ENCODE data around the gene TCEAL4.

The TCEAL4 gene

DNA sequence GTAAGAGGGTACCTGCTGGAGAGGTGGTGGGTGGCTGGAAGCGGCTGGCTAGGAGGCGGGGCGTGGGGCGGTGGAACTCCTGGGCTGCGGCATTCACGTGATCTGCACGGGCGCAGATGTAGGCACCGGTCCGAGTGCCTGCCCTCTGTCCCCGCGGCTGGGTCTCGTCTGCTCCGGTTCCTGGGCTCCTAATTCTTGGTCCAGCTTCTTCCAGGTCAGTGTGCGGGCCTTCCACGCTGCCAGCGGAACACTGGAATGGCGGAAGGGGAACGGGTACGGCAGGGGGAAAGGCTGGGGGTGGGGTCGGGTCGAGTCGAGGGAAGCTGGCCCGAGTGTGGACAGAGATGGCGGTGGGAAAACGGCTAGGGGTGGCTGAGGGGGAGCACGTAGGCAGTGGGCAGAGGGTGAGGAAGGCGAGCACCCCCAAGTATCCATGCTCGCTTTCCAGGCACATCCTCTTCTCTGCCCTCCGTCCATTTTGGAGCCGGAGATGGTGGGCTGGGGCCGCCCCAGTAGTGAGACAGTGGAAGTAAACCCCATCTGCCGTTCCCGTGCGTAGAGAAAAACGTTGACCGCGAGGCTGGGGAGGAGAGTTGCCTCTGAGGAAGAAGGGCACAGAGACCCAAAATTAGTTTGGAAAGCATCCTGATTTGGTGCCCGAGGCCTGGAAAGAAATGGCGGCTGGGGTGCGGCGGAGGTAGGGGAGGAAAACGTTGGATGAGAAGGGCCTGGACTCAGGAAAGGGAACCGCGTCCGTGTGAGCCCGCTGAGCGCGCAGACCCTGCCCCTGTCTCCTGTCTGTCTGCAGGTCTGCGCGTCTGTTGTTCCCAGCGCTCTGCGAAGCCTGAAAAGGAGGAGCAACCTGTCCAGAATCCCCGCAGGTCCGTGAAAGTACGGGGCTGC is at the start of gene TCEAL4:
Gene TCEAL4, plus strand, starts transcription at position 105 of the 903 bp plus-strand sequence. CDS start 1,161 bp downstream, outside the sequence.
- no peak for DNase-seq (ENCODE audit: low read depth)
- H3K4me3 ChIP-seq (ENCODE audit: low read depth, low read length): peak within 1 kb of the TSS; percentile 70
- TF ChIP-seq, protein P1, sequence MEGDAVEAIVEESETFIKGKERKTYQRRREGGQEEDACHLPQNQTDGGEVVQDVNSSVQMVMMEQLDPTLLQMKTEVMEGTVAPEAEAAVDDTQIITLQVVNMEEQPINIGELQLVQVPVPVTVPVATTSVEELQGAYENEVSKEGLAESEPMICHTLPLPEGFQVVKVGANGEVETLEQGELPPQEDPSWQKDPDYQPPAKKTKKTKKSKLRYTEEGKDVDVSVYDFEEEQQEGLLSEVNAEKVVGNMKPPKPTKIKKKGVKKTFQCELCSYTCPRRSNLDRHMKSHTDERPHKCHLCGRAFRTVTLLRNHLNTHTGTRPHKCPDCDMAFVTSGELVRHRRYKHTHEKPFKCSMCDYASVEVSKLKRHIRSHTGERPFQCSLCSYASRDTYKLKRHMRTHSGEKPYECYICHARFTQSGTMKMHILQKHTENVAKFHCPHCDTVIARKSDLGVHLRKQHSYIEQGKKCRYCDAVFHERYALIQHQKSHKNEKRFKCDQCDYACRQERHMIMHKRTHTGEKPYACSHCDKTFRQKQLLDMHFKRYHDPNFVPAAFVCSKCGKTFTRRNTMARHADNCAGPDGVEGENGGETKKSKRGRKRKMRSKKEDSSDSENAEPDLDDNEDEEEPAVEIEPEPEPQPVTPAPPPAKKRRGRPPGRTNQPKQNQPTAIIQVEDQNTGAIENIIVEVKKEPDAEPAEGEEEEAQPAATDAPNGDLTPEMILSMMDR (IDR thresholded peaks at IDR 0.05; ENCODE audit: low read depth, low read length, missing control alignments): no peak
- in situ Hi-C loops (cut with HindIII; ENCODE audit: low sequenced_read_pairs): no loop called here

DNA sequence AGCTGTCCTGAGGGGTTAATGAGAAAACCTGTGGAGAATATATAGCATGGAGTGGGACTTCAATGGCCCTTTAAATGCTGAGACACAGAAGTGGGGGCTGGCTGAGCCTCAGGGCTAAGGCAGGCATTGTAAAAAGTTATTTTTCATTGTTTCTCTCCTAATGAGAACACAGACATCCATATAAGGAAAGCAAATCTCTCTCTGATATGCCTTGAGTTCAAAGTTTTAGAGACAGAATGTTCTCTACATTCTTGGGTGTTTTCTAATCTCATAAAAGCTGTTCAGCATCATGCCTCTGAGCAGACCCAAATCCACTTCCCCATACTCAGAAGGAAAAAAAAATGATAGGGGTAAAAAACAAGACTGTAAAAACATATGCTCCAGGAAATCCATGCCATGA is 49.2 kb upstream of the TCEAL4 start:
- no peak for DNase-seq (ENCODE audit: low read depth)
- in situ Hi-C loops (cut with HindIII; ENCODE audit: low sequenced_read_pairs): no loop called here
- TF ChIP-seq, protein P1 (IDR thresholded peaks at IDR 0.05; ENCODE audit: low read depth, low read length, missing control alignments): no peak
- no peak overlapping the region for H3K4me3 ChIP-seq (ENCODE audit: low read depth, low read length)

DNA sequence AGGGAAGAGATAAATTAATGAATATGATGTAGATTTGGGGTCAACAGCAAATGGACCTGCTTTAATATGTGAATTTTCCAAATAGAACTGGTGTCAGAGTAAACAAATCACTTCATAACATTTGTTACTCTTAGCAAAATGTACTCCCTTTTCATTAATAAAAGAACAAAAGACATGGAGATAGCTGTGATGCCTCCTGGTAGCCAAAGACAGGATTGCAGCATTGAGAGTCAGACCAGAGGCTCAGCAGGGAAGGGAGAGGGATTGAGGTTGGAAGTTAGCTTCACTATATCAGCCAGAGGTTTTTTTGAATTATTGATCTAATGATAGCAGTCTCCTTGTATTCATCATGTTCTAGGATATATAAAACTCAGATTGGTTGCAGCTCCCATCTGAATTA is 48.6 kb upstream of the TCEAL4 start:
- in situ Hi-C loops (cut with HindIII; ENCODE audit: low sequenced_read_pairs): no loop called here
- H3K4me3 ChIP-seq (ENCODE audit: low read depth, low read length): no peak overlapping the region
- DNase-seq (ENCODE audit: low read depth): no peak
- TF ChIP-seq, protein P1 (IDR thresholded peaks at IDR 0.05; ENCODE audit: low read depth, low read length, missing control alignments): no peak

DNA sequence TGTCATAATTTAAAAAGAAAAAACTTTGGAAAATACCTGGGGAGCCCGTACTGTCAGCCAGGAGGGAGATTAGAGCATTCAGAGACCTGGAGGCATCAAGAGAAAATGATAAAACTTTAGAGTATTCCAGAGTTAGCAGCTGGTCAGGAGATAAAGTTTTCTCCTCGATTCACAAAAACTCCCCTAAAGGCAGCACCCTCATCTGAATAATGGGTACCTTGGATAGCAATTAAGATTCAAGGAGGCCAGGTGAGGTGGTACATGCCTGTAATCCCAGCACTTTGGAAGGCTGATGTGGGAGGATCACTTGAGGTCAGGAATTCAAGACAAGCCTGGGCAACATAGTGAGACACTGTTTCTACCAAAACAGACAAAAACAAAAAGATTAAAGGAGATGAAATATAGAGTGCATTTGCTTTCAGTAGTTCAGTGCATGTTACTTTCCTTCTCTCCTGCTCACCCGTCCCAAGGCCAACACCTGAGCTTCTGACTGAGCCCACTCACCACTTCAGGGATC is 47.4 kb upstream of the TCEAL4 start:
- H3K4me3 ChIP-seq (ENCODE audit: low read depth, low read length): no peak overlapping the region
- in situ Hi-C loops (cut with HindIII; ENCODE audit: low sequenced_read_pairs): no loop called here
- no peak for DNase-seq (ENCODE audit: low read depth)
- TF ChIP-seq, protein P1 (IDR thresholded peaks at IDR 0.05; ENCODE audit: low read depth, low read length, missing control alignments): no peak

DNA sequence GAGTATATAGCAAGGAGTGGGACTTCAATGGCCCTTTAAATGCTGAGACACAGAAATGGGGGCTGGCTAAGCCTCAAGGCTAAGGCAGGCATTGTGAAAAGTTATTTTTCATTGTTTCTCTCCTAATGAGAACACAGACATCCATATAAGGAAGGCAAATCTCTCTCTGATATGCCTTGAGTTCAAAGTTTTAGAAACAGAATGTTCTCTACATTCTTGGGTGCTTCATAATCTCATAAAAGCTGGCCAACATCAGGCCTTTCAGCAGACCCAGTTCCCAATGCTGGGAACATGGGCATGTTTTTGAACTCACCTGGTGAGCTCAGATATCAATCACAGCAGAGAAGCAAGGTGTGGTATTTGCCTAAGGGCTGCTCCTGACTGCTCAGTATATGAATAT is 46.6 kb upstream of the TCEAL4 start:
- TF ChIP-seq, protein P1 (IDR thresholded peaks at IDR 0.05; ENCODE audit: low read depth, low read length, missing control alignments): no peak
- no peak overlapping the region for H3K4me3 ChIP-seq (ENCODE audit: low read depth, low read length)
- in situ Hi-C loops (cut with HindIII; ENCODE audit: low sequenced_read_pairs): no loop called here
- DNase-seq (ENCODE audit: low read depth): no peak

DNA sequence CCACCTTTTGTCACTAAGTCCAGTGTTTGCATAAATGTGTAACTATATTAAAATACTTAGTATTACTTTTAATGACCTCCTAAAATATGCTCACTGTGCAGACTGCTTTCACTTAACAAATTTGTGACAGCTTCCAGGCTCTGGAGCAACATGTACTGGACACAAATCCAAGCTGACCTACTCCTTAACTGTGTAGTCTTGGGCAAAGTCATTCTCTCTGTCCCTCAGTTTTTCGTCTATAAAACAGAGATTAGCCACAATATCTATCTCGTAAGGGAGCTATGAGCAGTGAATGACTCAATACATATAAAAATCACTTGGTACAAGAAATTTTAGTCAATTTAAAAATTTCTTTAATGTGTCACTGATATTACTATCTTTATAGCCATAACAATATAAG is 45.6 kb upstream of the TCEAL4 start:
- DNase-seq (ENCODE audit: low read depth): no peak
- in situ Hi-C loops (cut with HindIII; ENCODE audit: low sequenced_read_pairs): no loop called here
- TF ChIP-seq, protein P1 (IDR thresholded peaks at IDR 0.05; ENCODE audit: low read depth, low read length, missing control alignments): no peak
- no peak overlapping the region for H3K4me3 ChIP-seq (ENCODE audit: low read depth, low read length)
